Right ventricle myocardium inferior (tissue), 1 donor: ENCODE measurements around the gene CHD1. TPM values are rescaled to one million over a fixed set of nuclear protein-coding genes. Genes with fewer than 3 reads are reported as not detected.

ENCODE experiments used
- ATAC-seq: fragments of 200-7000 bp; cut with Tn5 transposase; one replicate; pipeline ENCODE4 v1.9.1; 2020; ENCODE audit warnings: mild to moderate bottlenecking, moderate library complexity
- DNase-seq: peaks from one replicate; pipeline ENCODE4 v3.0.0; 2021; ENCODE audit errors: missing footprints
- intact Hi-C: fragments of 100-400 bp; cut with DNase I; formaldehyde crosslinking; loops from one replicate; pipeline ENCODE4 v1.11.0; 2022
- total RNA-seq: library from RNA; stranded (reverse); fragmentation: NEBNext Ultra II Directional; extraction: Animal tissue kit (Norgen Biotek cat#: 25700); gene quantifications from one replicate; pipeline ENCODE4 v1.2.1, GENCODE V29; 2021
- donor health status: DM: no; HTN: yes; CAD: no; lungs with severe emphysema.

CHD1 gene
- total RNA-seq, 1 donor from 2014 or later, result 11.7 TPM

- intact Hi-C loops, result no loop called here
- DNase-seq (no peak), ATAC-seq (peak; percentile 34)
Measured at GRCh38 chr5:98839469-98840383, 89.1 kb downstream of the CHD1 start.

GRCh38 chr5:98836175-98836574, 92.6 kb downstream of the CHD1 start:
- ATAC-seq (no peak), DNase-seq (no peak)
- intact Hi-C loops, result no loop called here

- intact Hi-C loops, result no loop called here
- ATAC-seq, result no peak
- no peak for DNase-seq
Measured at GRCh38 chr5:98827588-98828284, 101.1 kb downstream of the CHD1 start.

DNA sequence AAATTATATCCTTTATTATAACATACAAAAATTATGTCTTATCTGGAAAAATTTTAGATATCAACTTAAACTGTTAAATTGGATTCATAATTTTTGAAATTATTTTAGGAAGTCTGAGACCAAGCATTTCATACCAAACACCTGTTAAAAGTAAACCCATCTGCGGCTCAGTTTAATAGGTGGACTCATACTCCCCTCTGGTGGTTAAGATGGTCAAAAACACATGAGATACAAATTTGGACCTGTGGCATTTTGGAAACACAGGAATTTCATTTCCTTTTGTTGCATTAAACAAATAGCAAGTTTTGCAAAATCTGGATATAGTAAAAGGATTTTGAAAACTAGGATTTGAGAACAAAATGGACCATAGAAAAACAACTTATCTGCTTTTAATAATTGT, 101.6 kb downstream of the CHD1 start:
- ATAC-seq (no peak), DNase-seq (no peak)
- intact Hi-C loops, result no loop called here

GRCh38 chr5:98825582-98826375, 103.0 kb downstream of the CHD1 start:
- ATAC-seq (no peak), DNase-seq (no peak)
- intact Hi-C loops, result no loop called here

DNA sequence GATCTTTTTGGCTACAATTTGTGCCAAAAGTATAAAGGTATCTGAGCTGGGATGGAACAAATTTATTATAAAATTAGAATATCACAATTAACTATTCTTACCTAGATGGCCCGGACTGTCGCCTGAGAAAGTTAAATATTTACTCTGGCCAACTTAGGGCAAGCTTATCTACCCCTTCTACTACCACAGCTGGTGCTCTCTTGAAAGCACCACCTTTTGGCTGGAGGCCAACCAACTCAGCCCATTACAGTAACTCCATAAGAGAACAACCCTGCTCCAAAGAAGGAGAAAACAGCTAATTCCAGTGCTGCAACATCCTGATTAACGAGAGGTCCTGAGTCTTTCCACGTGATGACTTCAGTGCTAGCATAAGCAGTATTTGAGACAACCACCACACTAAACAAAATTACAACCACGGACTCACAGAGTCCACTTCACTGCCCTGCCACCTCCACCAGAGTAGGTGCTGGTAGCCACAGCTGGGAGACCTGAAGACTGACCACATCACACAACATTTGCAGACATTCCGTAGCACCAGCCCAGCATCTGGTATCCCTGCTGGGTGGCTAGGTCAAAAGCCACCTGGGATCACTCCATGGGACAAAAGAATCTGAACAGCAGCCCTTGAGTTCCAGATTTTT, 112.1 kb downstream of the CHD1 start:
- intact Hi-C loops, result no loop called here
- no peak for ATAC-seq
- no peak for DNase-seq

DNA sequence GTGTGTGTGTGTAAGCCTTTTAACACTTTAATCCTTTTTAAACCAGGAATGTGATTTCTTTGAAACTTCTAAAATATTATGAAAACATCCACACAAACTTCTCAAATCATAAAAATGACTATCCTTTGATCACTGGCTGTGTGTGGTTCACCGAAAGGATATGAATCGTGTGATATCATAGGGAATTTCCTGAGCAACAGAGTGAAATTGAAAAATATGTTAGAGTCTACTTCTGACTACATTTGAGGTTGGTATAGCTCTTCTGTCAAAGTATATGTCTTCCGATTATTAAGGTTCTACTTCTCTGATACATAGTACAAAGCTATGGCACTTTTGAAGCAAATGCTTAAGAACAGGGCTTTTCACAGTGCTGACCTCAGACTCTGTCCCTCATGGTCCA, 115.1 kb downstream of the CHD1 start:
- intact Hi-C loops, result no loop called here
- DNase-seq (no peak), ATAC-seq (no peak)

- DNase-seq (no peak), ATAC-seq (no peak)
- intact Hi-C loops, result no loop called here
Measured at GRCh38 chr5:98810206-98810605, 118.6 kb downstream of the CHD1 start.

- ATAC-seq (no peak), DNase-seq (no peak)
- intact Hi-C loops, result no loop called here
Measured at GRCh38 chr5:98807806-98808205, 121.0 kb downstream of the CHD1 start.

- intact Hi-C loops, result no loop called here
- ATAC-seq (no peak), DNase-seq (no peak)
Measured at GRCh38 chr5:98805070-98805469, 123.7 kb downstream of the CHD1 start.

GRCh38 chr5:98804066-98804465, 124.7 kb downstream of the CHD1 start:
- ATAC-seq (no peak), DNase-seq (no peak)
- intact Hi-C loops, result no loop called here

Other genes starting within 250 kb of the CHD1 start
- 15.4 TPM for gene RGMB, start 155.3 kb downstream of the CHD1 start, total RNA-seq